KBM-7 (cell line): ENCODE results near the gene UQCRC1.

ENCODE experiments used
- DNase-seq: peaks from one replicate; pipeline ENCODE4 v3.0.0-alpha.2; 2015
- in situ Hi-C: fragments of 300-500 bp; cut with MboI; formaldehyde crosslinking; loops from 2 replicates; pipeline ENCODE4 v1.14.3; 2020; ENCODE audit warnings: low sequenced_read_pairs, low pct_unique_long_range_greater_than_20kb, mixed read lengths

UQCRC1 gene

DNA sequence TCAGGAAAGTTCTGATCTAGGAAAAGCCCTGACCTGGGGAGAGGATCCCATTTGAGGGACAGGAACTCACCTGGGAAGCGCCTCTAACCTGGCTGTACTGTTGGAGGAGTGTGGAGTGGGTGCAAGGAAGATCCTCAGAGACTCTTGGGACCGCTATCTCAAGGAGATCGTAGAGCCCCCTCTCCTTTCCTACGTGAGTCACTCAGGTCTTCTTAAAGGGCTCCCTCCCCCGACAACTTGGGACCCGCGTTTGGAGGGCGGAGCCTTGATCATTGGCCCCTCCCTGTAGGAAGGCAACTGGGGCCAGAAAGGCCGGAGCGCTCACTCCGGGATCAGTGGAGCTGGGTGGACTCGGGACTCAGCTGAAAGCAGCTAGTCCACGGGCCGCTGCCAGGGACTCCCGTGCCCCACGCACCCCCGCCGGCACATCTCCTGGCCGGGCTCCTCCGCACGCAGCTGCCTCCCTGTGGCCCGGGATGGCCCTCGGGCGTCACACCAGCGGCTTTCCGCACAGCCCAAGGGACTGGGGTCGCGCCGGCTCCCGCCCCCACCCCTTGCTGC lies 25.3 kb upstream of the UQCRC1 start:
- in situ Hi-C loops: no loop called here

DNA sequence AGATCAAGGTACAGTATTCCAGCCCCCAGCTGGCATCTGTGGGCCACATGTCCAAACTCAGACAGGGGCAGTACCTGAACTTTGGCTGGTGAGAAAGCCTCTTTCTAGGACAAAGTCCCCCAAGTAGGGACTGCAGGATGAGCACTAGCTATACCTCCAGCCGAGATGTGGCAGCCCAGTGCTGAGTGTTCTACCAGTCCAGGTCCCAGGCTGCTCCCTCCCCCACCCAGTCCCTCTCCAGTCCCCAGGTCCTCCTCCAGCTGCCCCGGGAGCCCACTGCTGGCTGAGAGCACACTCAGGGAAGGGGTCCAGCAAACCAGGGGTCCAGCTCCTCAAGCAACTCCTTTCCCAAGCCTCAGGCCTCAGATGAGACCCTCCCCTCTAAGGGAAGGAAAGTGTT lies 24.3 kb upstream of the UQCRC1 start:
- in situ Hi-C loops: no loop called here
- DNase-seq: no peak

More for the DNA sequence above, 25.3 kb upstream of the UQCRC1 start:
- DNase-seq: peak; percentile 61

DNA sequence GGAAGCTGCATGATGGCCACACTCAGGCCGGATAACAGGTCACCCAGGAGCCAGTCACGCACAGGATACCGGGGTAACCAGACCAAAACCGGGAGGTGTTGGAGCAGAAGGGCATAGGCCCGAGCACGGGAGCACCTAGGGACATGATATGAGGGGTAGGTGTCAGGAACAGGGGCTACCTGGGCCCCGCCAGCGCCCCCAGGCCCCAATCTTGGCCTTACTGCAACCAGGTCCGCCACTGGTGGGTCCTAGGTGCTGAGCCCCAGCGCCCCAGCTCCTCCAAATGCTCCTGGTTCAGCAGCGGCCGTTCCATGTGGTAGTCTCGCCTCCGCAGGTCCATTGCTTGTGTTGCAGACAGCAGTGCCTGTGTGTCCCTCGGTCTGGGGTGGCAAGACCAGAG lies 23.8 kb upstream of the UQCRC1 start:
- DNase-seq: no peak
- in situ Hi-C loops: no loop called here

DNA sequence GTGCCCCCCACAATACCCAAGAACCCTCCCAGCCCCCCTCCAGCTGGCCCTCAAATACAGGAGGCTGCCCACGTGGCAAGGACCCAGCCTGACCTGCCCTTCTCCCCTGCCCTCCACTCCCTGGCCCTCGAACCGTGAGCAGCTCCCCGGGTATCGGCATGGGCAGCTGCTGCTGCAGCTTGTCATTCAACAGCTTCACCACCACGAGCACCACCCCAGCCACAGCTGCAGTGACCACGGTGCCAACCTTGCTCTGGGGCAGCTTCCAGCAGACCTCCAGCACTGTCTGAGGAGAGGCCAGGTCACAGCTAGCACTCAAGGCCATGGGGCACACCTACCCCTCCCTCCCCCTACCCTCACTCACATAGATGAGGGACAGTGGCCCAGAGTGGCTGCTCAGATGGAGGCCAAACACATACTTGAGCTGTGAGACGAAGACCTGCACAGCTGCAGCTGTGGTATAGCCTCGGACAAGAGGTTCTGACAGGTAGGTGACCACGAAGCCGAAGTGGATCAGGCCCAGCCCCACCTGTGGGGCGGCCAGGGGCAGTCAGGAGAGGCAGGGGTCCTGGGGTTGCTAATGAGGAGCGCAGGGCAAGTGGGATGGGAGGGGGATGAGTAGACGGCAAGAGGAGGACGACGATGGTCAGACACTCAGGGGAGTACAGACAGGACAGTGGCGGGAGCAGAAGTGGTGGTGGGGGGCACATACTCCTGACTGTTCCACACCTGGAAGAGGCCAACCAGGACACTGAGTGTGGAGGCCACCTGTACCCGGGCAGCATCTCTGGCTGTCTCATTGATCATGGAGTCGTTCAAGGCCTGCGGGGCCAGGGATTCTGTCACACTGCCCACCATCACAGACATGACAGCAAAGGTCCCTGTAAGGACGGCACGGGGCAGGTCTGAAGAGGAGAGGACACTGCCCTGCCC lies 22.3 kb upstream of the UQCRC1 start:
- no peak for DNase-seq

DNA sequence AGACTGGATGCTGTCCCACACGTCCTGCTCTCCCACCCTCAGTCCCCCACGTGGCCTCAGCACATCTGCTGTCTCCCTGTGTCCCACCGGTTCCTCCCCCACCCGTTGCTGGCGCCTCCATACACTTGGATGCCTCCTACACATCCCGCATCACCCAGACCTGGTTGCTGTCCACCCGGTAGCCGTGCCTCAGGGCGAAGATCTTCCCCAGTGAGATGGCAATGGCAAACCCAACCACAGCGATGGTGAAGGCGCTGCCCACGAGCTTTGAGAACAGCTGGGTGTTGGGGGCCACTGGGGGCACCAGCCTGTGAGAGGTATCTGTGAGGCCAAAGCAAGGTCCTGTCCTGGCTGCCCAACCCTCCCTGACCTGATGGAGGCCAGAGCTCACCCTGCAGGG lies 21.4 kb upstream of the UQCRC1 start:
- no peak for DNase-seq
- in situ Hi-C loops: no loop called here

More for the DNA sequence above, 22.3 kb upstream of the UQCRC1 start:
- in situ Hi-C loops: no loop called here

DNA sequence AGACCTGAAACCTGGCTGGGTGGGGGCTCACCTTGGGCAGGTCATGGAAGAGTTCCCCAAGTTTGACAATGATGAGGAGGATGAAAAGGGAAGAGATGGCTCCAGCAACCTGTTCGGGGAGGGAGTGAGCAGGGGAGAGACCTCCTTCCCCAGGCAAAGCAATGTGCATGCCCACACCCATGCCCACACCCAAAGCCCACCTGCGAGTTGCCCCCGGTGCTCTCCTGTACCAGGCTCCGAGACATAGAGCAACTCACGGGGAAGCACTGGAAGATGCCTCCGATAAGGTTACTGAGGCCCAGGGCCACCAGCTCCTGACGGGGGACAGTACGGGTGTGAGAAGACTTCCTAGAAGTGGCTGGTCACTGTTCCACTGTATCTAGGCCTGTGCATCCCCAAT lies 21.0 kb upstream of the UQCRC1 start:
- no peak for DNase-seq
- in situ Hi-C loops: no loop called here

DNA sequence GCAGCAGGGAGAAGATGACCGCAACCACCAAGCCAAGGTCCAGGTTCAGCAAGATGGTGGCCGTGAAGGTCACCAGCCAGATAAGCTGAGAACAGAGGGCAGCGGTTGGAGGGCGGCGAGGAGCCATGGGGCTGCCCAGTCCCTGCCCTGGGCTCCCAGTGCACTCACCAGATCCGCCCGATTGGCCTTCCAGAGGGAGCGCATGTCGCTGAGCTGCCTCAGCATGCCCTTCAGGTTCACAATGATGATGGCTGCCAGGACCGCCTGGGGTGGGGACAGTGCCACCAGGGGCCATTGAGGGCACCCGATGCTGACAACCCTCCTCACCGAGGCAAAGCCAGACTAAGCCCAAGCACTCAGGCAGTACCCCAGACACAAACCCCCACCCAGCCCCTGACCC lies 20.4 kb upstream of the UQCRC1 start:
- DNase-seq: no peak
- in situ Hi-C loops: no loop called here

DNA sequence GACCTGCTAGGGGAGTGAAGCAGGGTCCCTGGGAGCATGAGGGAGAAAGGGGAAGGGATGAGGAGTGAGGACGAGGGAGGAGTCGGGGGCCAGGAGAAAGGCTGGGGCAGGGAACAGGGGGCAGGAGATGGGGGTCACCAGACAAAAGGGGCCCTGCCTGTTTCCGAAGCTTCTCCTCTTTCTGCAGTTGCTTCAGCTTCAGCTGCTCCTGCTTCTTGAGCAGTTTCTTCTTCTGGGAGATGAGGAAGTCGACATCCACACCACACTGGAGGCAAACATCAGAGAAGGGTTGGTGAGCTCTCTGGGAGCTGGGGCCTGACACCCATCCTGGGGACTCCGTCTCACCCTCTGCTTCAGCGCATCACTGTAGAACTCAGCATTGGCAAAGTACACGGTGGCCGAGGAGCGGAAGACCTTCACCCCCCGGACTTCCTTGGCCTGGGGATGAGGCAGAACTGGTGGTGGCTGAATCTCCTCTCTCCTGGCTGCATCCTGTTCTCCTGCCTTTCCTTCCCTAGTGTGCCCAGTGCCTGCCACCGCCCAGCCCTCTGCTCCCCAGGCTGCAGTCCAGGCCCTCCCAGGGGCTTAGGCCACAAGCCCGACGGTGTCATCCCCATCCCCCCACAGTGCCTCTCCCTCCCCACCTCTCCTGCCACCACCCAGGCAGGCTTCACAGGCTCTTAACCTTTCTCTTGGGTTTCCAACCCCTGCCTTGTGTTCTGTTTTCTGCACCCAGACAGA lies 19.0 kb upstream of the UQCRC1 start:
- no peak for DNase-seq
- in situ Hi-C loops: no loop called here

DNA sequence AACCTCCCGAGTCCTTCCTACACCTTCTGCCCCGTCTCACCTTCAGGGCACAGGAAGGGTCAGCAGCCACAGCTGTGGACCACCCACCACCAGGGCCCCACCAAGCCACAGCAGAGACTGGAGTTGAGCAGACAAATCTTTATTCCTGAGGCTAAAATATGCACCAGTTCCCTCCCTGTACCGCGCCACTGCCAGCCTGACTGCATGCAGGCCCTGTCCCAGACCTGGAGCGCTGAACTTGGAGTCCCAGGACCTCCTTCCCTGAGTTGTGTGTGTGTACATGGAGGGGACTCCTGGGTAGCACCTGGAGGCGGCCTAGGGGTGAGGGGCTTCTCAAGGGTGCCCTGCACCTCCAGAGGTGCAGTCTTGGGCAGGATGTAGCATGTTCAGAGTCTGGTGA lies 16.2 kb upstream of the UQCRC1 start:
- in situ Hi-C loops: no loop called here
- DNase-seq: no peak

DNA sequence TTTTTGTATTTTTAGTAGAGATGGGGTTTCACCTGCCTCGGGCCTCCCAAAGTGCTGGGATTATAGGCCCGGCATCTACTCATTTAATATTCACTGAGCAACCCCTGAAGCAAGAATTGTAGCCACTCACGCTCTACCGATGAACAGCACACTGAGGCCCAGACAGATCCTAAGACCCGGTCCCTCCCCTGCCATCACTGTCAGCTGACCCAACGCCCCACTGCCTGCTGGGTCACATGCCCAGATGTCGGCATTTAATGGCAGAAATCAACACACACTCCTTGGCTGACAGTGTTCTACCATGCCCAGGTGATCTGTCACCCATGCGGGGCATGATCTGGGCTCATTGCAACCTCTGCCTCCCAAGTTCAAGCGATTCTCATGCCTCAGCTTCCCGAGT lies 15.3 kb upstream of the UQCRC1 start:
- in situ Hi-C loops: no loop called here
- no peak for DNase-seq

DNA sequence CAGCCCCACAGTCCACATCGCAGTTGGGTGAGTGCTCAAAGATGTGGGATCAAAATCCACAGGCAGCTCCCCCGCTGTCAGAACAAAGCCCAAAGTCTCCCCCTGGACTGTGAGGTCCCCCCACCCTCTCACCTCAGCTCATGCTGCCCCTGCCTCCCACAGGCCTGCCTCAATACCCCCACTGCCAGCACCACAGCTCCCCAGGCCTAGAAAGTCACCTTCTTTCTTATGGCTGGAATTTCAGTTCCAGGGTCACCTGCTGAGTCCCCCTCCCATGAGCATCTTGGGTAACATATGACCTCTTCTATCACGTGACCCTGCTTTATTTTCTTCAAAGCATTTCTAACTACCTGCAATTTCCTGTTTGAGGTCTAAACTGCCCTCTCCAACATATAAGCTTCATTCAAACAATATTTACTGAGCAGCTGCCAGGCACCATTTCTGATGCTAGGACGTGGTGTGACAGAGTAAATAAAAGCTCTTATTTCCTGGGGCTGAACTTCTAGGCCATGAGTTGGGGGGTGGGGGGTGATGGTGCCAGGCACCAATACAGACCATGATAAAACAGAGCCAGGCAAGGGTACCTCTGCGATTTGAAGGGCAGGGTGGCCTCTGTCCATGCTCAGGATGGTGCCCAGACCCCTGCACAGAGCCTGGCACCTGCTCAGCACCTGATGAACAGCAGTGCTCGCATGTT lies 14.6 kb upstream of the UQCRC1 start:
- in situ Hi-C loops: no loop called here

DNA sequence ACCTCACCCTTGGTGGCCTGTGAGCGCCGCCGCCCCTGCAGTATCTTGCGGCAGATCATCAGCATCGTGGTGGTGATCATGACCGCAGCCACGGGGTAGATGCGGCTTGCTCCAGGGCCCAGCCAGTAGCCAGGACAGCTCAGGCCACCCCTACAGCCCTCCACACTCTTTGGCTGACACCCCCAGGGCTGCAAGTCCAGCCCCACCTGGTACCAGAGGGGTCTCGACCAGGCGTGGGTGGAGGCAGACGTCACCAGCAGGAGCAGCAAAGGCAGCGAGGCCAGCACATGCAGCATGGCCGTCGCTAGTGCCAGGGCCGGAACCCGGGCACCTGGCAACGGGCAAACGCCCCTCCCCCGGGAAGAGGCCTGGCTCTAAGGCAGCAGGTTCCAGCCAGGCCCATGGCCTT lies 12.0 kb upstream of the UQCRC1 start, which contains the start of gene TMEM89:
Gene TMEM89 (minus strand): TSS at position 309 of the 409 bp plus-strand sequence. CDS start 13 bp downstream, at position 296.
- no peak for DNase-seq
- in situ Hi-C loops: no loop called here

More for the DNA sequence above, 14.6 kb upstream of the UQCRC1 start:
- DNase-seq: no peak

DNA sequence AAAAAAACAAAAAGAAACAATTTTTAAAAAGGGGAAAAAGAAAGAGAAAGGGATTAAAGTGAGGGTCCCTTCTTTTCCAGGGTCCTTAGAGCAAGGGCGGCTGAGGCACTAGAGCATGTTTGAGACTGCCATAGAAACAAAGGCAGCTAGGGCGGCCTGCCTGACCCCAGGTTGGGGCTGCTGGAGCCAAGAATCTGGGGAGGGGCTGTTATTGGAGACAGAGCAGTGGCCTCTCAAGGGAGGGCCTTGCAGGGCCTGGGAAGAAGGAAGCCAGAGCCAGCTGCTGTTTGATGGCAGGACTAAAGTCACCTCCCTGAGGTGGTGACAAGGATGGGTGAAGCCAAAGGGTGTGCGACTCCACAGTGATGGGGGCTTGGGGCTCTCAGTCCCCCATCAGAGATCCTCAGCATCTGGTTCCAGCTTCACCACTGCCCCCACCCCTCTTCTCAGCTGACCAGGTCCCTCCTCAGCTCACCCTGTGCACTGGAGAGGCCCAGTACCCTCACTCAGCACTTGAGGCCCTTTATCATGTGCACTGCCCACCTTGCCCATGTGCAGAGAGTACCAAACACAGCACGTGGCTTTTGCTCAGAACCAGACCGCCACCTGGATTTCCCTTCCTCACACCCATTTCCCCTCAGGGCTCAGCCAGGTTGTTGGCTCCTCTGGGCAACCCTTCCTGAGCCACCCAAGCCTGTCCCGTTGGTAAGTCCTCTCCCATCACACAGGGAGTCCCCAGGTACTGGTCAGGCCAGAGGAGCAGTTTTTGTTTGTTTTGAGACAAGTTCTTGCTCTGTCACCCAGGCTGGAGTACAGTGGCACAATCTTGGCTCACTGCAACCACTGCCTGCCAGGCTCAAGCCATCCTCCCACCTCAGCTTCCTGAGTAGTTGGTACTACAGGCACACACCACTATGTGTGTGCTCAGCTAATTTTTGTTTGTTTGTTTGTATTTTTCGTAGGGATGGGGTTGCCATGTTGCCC lies 10.4 kb upstream of the UQCRC1 start:
- in situ Hi-C loops: no loop called here
- DNase-seq: no peak

DNA sequence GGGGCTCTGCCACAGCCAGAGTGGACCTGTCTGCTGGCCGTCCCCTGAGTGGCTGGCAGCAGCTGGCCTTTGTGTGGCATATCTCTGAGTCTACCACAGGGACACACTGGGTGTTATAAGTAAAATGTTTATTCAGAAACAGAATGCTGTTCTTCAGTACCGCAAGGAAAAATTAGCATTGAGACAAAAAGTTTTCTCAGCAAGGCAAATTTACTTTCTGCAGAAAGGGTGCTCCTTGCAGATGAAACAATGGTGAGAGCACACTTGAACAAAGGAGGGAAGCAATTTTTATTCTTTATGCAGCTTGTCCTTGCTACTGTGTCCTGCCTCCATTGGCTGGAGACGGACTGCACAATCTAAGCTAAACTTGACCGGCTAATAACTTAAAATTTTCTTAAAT lies 8.1 kb upstream of the UQCRC1 start:
- DNase-seq: no peak
- in situ Hi-C loops: no loop called here

DNA sequence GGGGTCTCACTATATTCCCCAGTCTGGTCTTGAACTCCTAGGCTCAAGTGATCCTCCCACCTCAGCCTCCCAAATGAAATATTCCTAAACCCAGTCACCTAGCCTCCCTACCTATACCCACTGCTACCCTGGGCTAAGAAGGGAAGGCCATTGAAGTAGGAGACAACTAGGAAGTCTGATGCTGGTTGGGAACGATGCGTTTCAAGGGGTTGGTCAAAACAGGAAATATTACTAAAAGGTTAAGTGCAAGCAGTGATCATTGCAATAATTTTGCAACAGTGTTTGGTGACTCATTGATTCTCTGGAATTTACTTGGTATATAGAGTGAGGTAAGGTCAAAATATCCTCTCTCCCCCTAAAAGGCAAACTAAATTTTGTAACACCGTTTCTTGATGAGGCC lies 4.6 kb upstream of the UQCRC1 start:
- no peak for DNase-seq

DNA sequence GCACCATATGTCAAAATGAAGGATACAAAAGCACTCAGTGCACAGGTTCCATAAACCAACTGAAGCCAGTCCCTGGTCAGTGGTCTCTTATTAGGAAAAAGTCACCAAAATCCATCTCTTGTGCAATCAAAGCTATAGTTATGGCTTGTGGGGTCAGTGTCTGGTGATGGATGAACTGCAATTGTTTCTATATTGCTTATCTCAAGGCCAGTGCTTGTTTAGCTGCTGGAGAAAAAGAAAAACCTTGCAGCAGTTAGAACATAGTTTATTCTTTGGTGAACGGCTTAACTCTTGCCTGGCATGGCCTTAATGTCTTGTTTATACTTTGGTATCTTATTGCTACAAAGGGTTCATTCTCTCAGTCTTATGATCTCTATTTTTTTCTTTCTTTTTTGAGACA lies 2.9 kb upstream of the UQCRC1 start:
- DNase-seq: no peak
- in situ Hi-C loops: no loop called here

More for the DNA sequence above, 4.6 kb upstream of the UQCRC1 start:
- in situ Hi-C loops: no loop called here

DNA sequence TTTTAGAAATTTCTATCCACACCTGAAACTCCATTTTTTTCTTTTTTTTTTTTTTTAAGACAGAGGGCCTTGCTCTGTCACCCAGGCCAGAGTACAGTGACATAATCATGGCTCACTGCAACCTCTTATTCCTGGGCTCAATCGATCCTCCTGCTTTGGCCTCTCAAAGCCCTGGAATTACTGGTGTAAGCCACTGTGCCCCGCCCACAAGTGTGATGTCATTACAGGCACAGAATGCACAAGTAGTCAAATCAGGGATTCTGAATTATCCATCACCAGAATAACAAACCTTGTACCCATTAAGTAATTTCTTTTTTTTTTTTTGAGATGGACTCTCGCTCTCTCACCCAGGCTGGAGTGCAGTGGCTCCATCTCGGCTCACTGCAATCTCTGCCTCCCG lies 1.9 kb downstream of the UQCRC1 start:
- in situ Hi-C loops: no loop called here
- no peak for DNase-seq

DNA sequence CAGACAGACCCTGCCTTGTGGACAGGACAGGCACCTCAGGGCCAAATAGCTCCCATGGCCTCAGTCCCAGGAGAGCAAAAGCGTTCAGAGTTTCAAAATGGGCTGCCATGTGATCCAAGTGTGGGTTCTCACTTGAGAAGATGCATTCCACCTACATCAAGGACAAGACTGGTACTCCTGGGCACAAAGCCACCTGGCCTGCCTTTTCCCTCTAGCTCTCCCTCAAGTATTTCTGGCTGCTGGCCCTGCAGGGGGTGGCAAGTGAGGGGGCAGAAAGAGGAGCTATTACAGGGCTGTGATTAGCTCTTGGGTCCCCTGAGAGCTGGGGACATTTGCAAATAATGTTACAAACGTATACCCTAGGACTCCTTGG lies 7.8 kb downstream of the UQCRC1 start:
- in situ Hi-C loops: no loop called here
- no peak for DNase-seq
